Spinal cord (tissue), 10 donors: Measurements from ENCODE around the gene RIT1. TPM values are rescaled to one million over a fixed set of nuclear protein-coding genes. Genes with fewer than 3 reads are reported as not detected.
"Not testable (repeated sequence)": the region's sequence is repeated elsewhere in the genome, so short reads cannot be mapped to it uniquely, and the experiment has no call there.

ENCODE experiments used
- DNase-seq, 6 donors: peaks; one replicate each; pipeline versions ENCODE4 v3.0.0 to v3.0.0-alpha.2; 2013 to 2015; ENCODE audit warnings: low spot score in 6 of 6, low read depth in 4 of 6
- H3K27ac ChIP-seq: one replicate; pipeline ENCODE4 v1.5.1; 2013; ENCODE audit warnings: low read depth, low read length, control low read depth
- H3K27me3 ChIP-seq: one replicate; pipeline ENCODE4 v1.6.1; 2013; ENCODE audit warnings: low read length; ENCODE audit not compliant: control insufficient read depth, insufficient read depth
- H3K36me3 ChIP-seq: one replicate; pipeline ENCODE4 v1.6.1; 2013; ENCODE audit warnings: low read length; ENCODE audit not compliant: control insufficient read depth, insufficient read depth
- H3K4me1 ChIP-seq: one replicate; pipeline ENCODE4 v1.6.1; 2013; ENCODE audit warnings: low read length; ENCODE audit not compliant: control insufficient read depth, insufficient read depth
- H3K4me3 ChIP-seq: one replicate; pipeline ENCODE4 v1.5.1; 2013; ENCODE audit warnings: low read depth, low read length, control low read depth
- H3K9me3 ChIP-seq: one replicate; pipeline ENCODE4 v1.6.1; 2013; ENCODE audit warnings: low read length; ENCODE audit not compliant: control insufficient read depth, insufficient read depth
- WGBS: methylation state at CpG from one replicate; pipeline ENCODE4 v1.1.5; 2013; ENCODE audit warnings: missing lambda C conversion rate; ENCODE audit not compliant: insufficient coverage; 5-methylcytosine and 5-hydroxymethylcytosine counted together
- polyA plus RNA-seq, 2 donors: library from polyadenylated mRNA; unstranded; fragments of 120-200 nt; gene quantifications; one replicate each; pipeline ENCODE4 v1.2.1, GENCODE V29; 2013; ENCODE audit not compliant: insufficient read length in 2 of 2
- total RNA-seq, 2 donors: library from RNA; depleted of rRNA in 1 of 2; stranded (reverse); fragments of 120-200 nt in 1 of 2; fragments of >200 nt in 1 of 2; gene quantifications; one replicate each; pipeline versions ENCODE4 v1.2.3 to v1.2.4, GENCODE V29; 2013 to 2014
- donor health status: healthy.

RIT1 gene
- total and polyA plus RNA-seq, 4 donors, result 34.0 to 47.6 (median 43.6) TPM

GRCh38 chr1:155934097-155934935 lies 23.2 kb upstream of the RIT1 start, which contains the start of gene KHDC4:
Gene KHDC4, minus strand, starts transcription at chr1:155934413. Its CDS starts 40 bp downstream, at chr1:155934373.
- Histone ChIP-seq H3K36me3 (peaks cover 22% of the 10 kb centered on the region), H3K27ac (peak within 1 kb of the TSS; percentile 95), H3K27me3 (no peaks in the 10 kb centered on the region), H3K4me1 (peaks cover 24% of the 10 kb centered on the region), H3K4me3 (peak within 1 kb of the TSS; percentile 99), H3K9me3 (no peaks in the 10 kb centered on the region)
- under 1% methylated on average over 47 of the region's 50 CpGs for WGBS
- DNase-seq, result peak; percentile 97 to 100 (median 99)

- H3K4me1 ChIP-seq, result peaks cover 24% of the 10 kb centered on the region
- 1% methylated on average over 8 of the region's 10 CpGs for WGBS
- peak overlapping the region; percentile 95 for H3K27ac ChIP-seq
- DNase-seq, result no peak
- no peaks in the 10 kb centered on the region for H3K27me3 ChIP-seq
- no peaks in the 10 kb centered on the region for H3K9me3 ChIP-seq
- peaks cover 24% of the 10 kb centered on the region for H3K36me3 ChIP-seq
- H3K4me3 ChIP-seq, result peak overlapping the region; percentile 99
Measured at GRCh38 chr1:155933591-155934096, 22.5 kb upstream of the RIT1 start.

GRCh38 chr1:155932487-155932886 lies 21.3 kb upstream of the RIT1 start:
- H3K4me3 ChIP-seq, result no peak overlapping the region
- DNase-seq, result no peak
- peaks cover 24% of the 10 kb centered on the region for H3K4me1 ChIP-seq
- H3K27ac ChIP-seq, result no peak overlapping the region
- no peaks in the 10 kb centered on the region for H3K9me3 ChIP-seq
- no peaks in the 10 kb centered on the region for H3K27me3 ChIP-seq
- H3K36me3 ChIP-seq, result peaks cover 34% of the 10 kb centered on the region
- 100% methylated on average over 1 of the region's 5 CpGs for WGBS

GRCh38 chr1:155932081-155932480 lies 20.9 kb upstream of the RIT1 start:
- H3K36me3 ChIP-seq, result peaks cover 38% of the 10 kb centered on the region
- H3K27me3 ChIP-seq, result no peaks in the 10 kb centered on the region
- no peaks in the 10 kb centered on the region for H3K9me3 ChIP-seq
- DNase-seq, result no peak
- WGBS, result no CpG with 5 or more reads among the region's 1 CpG
- no peak overlapping the region for H3K4me3 ChIP-seq
- H3K4me1 ChIP-seq, result peaks cover 24% of the 10 kb centered on the region
- H3K27ac ChIP-seq, result no peak overlapping the region

- DNase-seq, result no peak
Measured at GRCh38 chr1:155931332-155932038, 20.3 kb upstream of the RIT1 start.

GRCh38 chr1:155930725-155931124 lies 19.6 kb upstream of the RIT1 start:
- not testable (repeated sequence) for DNase-seq, H3K9me3 ChIP-seq, H3K27ac ChIP-seq, H3K27me3 ChIP-seq, H3K4me3 ChIP-seq
- 100% methylated on average over 3 of the region's 10 CpGs for WGBS
- Histone ChIP-seq H3K36me3 (peaks cover 50% of the 10 kb centered on the region), H3K4me1 (peaks cover 24% of the 10 kb centered on the region)

More at GRCh38 chr1:155931332-155932038, 20.3 kb upstream of the RIT1 start:
- H3K4me1 ChIP-seq, result peaks cover 24% of the 10 kb centered on the region
- H3K27ac ChIP-seq, result no peak overlapping the region
- peaks cover 44% of the 10 kb centered on the region for H3K36me3 ChIP-seq
- no peaks in the 10 kb centered on the region for H3K27me3 ChIP-seq
- H3K9me3 ChIP-seq, result no peaks in the 10 kb centered on the region
- WGBS, result 100% methylated on average over 1 of the region's 7 CpGs
- H3K4me3 ChIP-seq, result no peak overlapping the region

GRCh38 chr1:155929057-155929456 lies 17.9 kb upstream of the RIT1 start:
- H3K27me3 ChIP-seq, result no peaks in the 10 kb centered on the region
- H3K4me3 ChIP-seq, result no peak overlapping the region
- no peak for DNase-seq
- H3K27ac ChIP-seq, result no peak overlapping the region
- 83% methylated on average over 1 of the region's 5 CpGs for WGBS
- peaks cover 67% of the 10 kb centered on the region for H3K36me3 ChIP-seq
- H3K9me3 ChIP-seq, result no peaks in the 10 kb centered on the region
- peaks cover 17% of the 10 kb centered on the region for H3K4me1 ChIP-seq

GRCh38 chr1:155925506-155925905 lies 14.4 kb upstream of the RIT1 start:
- Histone ChIP-seq H3K36me3 (peaks cover 80% of the 10 kb centered on the region), H3K4me1 (no peaks in the 10 kb centered on the region), H3K9me3 (no peaks in the 10 kb centered on the region), H3K27me3 (no peaks in the 10 kb centered on the region), H3K4me3 (no peak overlapping the region), H3K27ac (no peak overlapping the region)
- WGBS, result 100% methylated on average over 2 of the region's 2 CpGs
- no peak for DNase-seq

GRCh38 chr1:155920717-155921116 lies 9.6 kb upstream of the RIT1 start:
- WGBS, result 100% methylated on average over 2 of the region's 3 CpGs
- H3K27ac ChIP-seq, result no peak overlapping the region
- no peaks in the 10 kb centered on the region for H3K4me1 ChIP-seq
- no peaks in the 10 kb centered on the region for H3K9me3 ChIP-seq
- H3K27me3 ChIP-seq, result no peaks in the 10 kb centered on the region
- H3K4me3 ChIP-seq, result no peak overlapping the region
- H3K36me3 ChIP-seq, result peaks cover 77% of the 10 kb centered on the region
- no peak for DNase-seq
